ENCODE measurements around the gene ULBP1.
"Not testable (repeated sequence)": the region's sequence is repeated elsewhere in the genome, so short reads cannot be mapped to it uniquely, and the experiment has no call there.

ULBP1 gene

DNA sequence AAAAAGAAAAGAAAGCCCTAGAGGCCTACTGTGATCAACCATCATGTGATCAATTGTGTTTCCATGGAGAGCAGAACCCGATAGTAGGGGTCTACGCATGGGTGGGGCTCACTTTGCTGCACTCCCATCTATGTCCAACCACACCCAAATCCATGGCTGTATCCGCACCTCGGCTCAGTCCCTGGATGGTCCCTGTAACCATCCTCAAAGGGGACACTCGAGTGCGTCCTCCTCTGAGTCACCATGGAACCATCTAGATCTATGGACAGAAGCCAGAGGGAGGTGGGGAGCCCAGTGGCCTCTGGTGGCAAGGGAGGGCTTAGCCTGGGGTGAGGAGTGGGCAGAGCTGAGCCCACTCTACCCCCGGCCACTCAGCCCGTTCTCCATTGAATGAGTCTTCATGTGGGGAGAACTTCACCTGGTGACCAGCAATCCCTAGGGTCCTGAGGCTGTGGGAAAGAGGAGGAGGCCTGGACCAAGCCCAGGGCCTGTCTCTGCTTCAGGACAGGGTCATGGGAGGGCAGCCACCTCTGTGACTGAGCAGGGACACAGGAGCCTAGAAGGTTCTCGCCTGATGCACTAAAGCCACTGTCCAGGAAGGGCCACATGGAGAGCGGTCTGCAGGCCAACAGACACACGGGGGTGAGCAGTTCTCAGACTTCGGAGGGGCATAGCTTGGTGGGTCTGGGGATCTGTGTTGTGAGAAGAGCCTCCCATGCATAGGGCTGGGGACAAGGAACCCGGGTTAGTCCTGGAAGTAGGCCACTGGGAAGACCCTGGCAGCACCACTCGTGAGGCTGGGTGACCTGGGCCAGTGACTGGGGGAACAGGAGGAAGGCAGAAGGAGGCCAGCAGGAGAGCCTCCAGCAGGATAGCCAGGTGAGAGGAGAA lies 42.3 kb downstream of the ULBP1 start:
- TF ChIP-seq, protein P1, sequence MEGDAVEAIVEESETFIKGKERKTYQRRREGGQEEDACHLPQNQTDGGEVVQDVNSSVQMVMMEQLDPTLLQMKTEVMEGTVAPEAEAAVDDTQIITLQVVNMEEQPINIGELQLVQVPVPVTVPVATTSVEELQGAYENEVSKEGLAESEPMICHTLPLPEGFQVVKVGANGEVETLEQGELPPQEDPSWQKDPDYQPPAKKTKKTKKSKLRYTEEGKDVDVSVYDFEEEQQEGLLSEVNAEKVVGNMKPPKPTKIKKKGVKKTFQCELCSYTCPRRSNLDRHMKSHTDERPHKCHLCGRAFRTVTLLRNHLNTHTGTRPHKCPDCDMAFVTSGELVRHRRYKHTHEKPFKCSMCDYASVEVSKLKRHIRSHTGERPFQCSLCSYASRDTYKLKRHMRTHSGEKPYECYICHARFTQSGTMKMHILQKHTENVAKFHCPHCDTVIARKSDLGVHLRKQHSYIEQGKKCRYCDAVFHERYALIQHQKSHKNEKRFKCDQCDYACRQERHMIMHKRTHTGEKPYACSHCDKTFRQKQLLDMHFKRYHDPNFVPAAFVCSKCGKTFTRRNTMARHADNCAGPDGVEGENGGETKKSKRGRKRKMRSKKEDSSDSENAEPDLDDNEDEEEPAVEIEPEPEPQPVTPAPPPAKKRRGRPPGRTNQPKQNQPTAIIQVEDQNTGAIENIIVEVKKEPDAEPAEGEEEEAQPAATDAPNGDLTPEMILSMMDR (IDR thresholded peaks at IDR 0.05; ENCODE audit: control insufficient read depth, insufficient read depth, low read depth, low read length, missing control alignments) = no peak
- peak overlapping the region; percentile 80 for H3K4me3 ChIP-seq (ENCODE audit: control insufficient read depth, low read depth, low read length)
- no peak for DNase-seq (ENCODE audit: low read depth)

DNA sequence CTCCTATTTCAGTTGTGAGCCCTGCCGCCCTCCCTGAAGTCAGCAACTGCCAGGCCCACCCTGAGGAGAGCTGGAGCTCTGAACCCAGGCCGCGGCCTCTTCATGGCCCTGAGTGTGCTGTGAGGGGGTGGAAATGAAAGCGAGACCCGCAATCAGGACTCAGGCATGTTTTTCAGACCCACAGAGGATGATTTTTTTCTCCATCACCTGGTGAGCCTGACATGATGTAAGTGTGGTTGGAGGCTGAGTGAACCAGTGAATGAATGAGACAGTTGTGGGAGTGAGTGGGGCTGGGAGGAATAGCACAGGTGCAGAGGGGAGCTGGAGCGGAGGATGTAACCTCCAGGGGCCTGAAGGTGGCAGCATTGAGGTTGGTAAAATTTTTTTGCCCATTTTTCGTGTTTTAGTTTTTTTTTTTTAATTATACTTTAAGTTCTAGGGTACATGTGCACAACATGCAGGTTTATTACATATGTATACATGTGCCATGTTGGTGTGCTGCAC lies 43.3 kb downstream of the ULBP1 start:
- no peak for DNase-seq (ENCODE audit: low read depth)
- H3K4me3 ChIP-seq (ENCODE audit: control insufficient read depth, low read depth, low read length) = no peak overlapping the region
- TF ChIP-seq, protein P1 (IDR thresholded peaks at IDR 0.05; ENCODE audit: control insufficient read depth, insufficient read depth, low read depth, low read length, missing control alignments) = peak; percentile 61

DNA sequence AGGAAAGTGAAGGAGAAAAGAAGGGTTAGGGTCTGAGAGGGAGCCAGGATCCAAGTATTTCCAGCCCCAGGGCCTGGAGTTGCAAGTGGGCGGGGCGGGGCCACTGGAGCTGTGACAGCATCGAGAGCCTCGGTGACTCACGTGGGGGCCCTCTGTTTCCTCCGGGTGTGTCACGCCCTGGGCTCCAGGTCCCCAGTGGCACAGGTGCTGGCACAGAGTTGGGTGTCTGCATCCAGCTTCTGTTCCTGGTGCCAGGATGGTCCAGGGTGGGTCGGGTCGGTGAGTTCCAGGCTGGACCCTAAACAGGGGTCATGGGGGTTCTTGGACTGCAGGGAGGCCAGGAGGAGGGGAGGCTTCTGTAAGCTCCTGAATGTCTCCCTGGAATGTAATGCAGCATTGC lies 44.8 kb downstream of the ULBP1 start:
- no peak overlapping the region for H3K4me3 ChIP-seq (ENCODE audit: control insufficient read depth, low read depth, low read length)
- TF ChIP-seq, protein P1 (IDR thresholded peaks at IDR 0.05; ENCODE audit: control insufficient read depth, insufficient read depth, low read depth, low read length, missing control alignments) = no peak
- DNase-seq (ENCODE audit: low read depth) = no peak

DNA sequence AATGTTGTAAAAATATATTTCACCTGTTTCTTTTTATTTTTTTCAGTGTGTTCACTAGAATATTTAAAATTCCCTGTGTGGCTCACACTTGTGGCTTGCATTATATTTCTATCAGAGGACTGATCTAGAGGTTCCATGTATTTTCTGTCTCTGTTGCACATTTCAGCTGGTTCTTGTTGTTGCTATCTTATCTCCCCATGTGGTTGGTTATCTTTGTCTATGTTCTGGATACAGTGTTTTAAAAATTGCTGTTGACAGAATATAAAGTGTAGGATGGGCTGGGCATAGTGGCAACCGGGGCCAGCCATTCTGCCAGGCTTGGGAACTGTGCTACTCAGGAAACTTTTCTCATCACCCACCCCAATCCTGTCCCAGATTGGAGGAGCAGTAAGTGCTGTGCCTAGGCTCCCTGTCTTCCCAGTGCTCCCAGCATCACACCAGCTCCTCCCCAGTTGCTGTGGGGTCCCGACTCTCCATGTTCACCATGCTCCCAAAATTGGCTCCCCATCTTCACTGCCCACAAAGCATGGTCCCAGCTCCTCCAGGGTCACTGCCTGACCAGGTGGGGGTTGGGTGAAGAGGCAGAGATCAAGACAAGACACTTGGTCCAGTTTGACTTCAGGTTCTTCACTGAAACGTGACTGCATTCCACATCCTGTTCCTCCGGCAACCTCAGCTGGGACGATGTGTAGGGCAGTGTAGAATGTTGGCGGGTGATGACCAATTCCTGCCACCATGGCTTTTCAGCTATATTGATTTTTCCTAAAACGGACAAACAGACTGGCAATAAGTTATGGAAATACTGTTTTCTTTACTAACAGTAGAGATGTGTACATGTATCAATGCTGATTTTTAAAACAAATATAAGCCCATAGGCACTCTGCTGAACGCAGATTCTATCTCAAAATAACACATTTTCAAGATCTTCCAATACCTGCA lies 49.4 kb downstream of the ULBP1 start:
- not testable (repeated sequence) for DNase-seq (ENCODE audit: low read depth)

DNA sequence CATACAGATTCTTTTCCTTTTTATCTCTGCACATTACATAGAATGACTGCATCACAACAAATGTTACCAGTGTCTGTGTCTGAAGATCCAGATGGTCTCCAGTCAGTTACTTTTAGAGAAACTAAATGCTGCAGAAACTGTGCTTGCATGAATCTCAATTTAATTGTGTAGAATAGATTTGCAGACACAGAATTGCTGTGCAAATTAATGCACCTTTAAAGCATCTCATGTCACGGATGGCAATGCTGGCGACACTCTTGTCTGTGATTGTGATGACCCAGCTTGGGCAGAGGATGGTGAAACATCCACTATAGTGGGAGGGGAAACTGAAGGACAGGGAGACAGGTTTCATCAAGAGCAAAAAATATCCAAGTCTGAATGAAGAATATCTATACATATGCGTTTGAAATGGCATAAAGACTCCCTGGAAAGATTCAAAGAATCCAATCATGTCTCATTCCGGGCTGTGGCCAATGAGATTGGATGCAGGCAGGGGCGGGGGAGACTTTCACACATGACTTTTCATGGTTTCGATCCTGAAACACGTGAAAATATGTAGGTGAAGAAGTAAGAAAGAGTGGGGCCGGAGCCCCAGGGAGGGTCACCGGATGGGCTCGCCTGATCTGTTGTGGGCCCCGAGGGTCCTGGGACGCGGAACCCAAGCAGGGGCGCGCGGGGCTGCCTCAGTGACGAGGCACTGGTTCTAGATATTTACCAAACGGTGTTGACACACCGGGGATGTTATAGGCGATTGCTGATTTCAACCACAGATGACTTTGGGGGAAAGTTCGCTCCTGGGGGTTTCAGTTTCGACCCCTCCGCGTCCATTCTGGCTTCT lies 50.3 kb downstream of the ULBP1 start:
- not testable (repeated sequence) for DNase-seq (ENCODE audit: low read depth); H3K4me3 ChIP-seq (ENCODE audit: control insufficient read depth, low read depth, low read length)

More for the DNA sequence above, 49.4 kb downstream of the ULBP1 start:
- H3K4me3 ChIP-seq (ENCODE audit: control insufficient read depth, low read depth, low read length) = not testable (repeated sequence)

DNA sequence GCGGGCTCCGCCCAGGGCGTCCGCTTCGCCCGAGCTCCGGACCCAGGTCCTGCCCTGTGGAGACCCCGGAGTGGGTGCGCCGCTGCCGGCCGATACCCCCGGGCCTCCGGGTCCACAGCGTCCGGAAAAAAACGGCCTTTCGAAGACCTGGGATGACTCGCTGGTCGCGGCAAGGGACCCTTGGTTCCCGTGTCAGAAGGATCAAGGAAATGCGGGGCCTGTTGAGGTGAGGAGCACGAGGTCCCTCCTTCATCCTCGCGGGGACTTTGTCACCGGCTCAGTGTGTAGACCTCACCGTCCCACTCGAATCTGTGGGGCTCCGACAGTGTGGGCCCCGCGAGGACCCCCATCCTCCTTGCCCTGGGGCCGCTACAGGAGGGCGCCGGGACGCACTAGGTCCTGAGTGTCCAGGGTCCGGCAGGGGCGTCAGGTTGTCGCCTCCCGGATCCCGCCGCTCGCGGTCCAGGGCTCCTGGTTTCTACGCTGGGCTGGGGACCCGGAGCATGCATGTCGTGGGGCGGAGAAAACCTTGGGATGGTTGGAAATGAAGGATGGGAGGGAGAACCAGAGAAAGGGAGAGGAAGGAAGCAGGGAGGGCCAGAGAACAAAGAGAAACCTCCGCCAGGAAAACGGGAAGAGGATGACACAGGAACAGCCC lies 51.0 kb downstream of the ULBP1 start:
- not testable (repeated sequence) for H3K4me3 ChIP-seq (ENCODE audit: control insufficient read depth, low read depth, low read length); DNase-seq (ENCODE audit: low read depth)

DNA sequence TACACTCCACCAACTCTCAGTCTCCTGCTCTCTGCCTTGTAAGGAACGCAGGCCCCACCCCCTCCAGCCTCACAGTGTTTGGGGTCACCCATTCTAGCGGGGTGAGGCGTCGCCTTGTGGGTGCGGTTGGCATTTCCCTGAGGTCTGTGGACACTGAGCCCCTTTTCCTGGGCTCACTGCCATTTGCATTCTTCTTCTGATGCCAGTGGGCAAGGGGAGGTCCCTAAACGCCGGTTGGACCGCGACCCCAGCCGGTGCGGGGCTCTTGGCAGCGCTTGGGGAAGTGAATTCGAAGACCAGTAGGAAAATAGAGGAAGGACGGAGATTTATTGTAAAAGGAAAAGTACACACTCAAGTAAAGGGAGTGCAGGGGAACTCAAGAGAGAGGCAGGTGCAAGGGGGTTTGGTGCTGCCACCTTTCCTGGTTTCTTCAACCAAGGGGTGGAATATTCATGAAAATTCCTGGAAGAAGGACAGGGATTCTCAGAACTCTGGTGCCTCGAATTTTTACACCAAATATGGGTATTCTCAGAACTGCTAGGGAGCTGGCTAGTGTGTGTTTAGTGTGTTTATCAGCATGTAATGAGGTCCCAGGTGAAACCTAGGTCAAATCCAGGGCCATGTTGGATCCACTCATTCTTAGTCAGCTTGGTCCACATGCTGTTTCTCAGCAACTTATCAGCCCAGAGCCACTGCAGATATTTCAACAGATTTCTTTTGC lies 51.7 kb downstream of the ULBP1 start:
- DNase-seq (ENCODE audit: low read depth); H3K4me3 ChIP-seq (ENCODE audit: control insufficient read depth, low read depth, low read length): not testable (repeated sequence)

Measured in AG09309 (cell line).